T-helper 2 cell treated with Interferon-gamma antibody and Interleukin-4, amounts not matched to agents 100 ng/mL and 5 ng/mL, for 36 hours (primary cell): Measurements from ENCODE around the gene FSD2. TPM values are rescaled to one million over a fixed set of nuclear protein-coding genes. Genes with fewer than 3 reads are reported as not detected.

Source experiments
- intact Hi-C: fragments of 100-400 bp; cut with micrococcal nuclease; formaldehyde crosslinking; loops from one replicate; pipeline ENCODE4 v1.15.1; 2023
- total RNA-seq: library from RNA; stranded (reverse); gene quantifications from 2 replicates; pipeline ENCODE4 v1.2.3, GENCODE V29; 2022

The FSD2 gene
- total RNA-seq, result not detected in 2 replicates

GRCh38 chr15:82805994-82806406 is at the start of gene FSD2:
Gene FSD2, minus strand, starts transcription at chr15:82806069. Its CDS starts 18,679 bp downstream, at chr15:82787390.
- intact Hi-C loops, result loop anchor here (5.0 kb wide), 1 partner anchor 261 kb away; the partner anchor contains the start of gene BTBD1

GRCh38 chr15:82854554-82854953 is 48.7 kb upstream of the FSD2 start:
- intact Hi-C loops, result no loop called here

GRCh38 chr15:82852941-82853561 is 47.2 kb upstream of the FSD2 start:
- intact Hi-C loops, result no loop called here

- intact Hi-C loops, result no loop called here
These were observed 46.2 kb upstream of the FSD2 start for GRCh38 chr15:82851981-82852511.

GRCh38 chr15:82851306-82851850 is 45.5 kb upstream of the FSD2 start:
- intact Hi-C loops, result no loop called here

GRCh38 chr15:82850731-82851130 is 44.9 kb upstream of the FSD2 start:
- intact Hi-C loops, result no loop called here

- intact Hi-C loops, result loop anchor here (5.0 kb wide), 1 partner anchor 137 kb away; the partner anchor contains the start of gene RAMAC
These were observed 44.0 kb upstream of the FSD2 start for GRCh38 chr15:82849556-82850512.

- intact Hi-C loops, result loop anchor here (5.0 kb wide), 1 partner anchor 139 kb away; the partner anchor contains the start of gene RAMAC
These were observed 42.5 kb upstream of the FSD2 start for GRCh38 chr15:82848241-82848993.

GRCh38 chr15:82847703-82848102 is 41.8 kb upstream of the FSD2 start:
- intact Hi-C loops, result loop anchor here (5.0 kb wide), 1 partner anchor 140 kb away; the partner anchor contains the start of gene RAMAC

- intact Hi-C loops, result loop anchor here (5.0 kb wide), 1 partner anchor 141 kb away; the partner anchor contains the start of gene RAMAC
These were observed 40.8 kb upstream of the FSD2 start for GRCh38 chr15:82846621-82847020.

GRCh38 chr15:82845686-82846085 is 39.8 kb upstream of the FSD2 start:
- intact Hi-C loops, result loop anchor here (5.0 kb wide), 1 partner anchor 142 kb away; the partner anchor contains the start of gene RAMAC

- intact Hi-C loops, result no loop called here
These were observed 37.7 kb upstream of the FSD2 start for GRCh38 chr15:82843566-82843965.

- intact Hi-C loops, result no loop called here
These were observed 34.3 kb upstream of the FSD2 start for GRCh38 chr15:82840166-82840565.

- intact Hi-C loops, result no loop called here
These were observed 33.3 kb upstream of the FSD2 start for GRCh38 chr15:82839136-82839535.

GRCh38 chr15:82838096-82838735 is 32.3 kb upstream of the FSD2 start:
- intact Hi-C loops, result no loop called here

- intact Hi-C loops, result no loop called here
These were observed 29.6 kb upstream of the FSD2 start for GRCh38 chr15:82835391-82835917.

GRCh38 chr15:82833362-82833682 is 27.5 kb upstream of the FSD2 start:
- intact Hi-C loops, result no loop called here

GRCh38 chr15:82832601-82833361 is 26.9 kb upstream of the FSD2 start:
- intact Hi-C loops, result loop anchor here (1.0 kb wide), 1 partner anchor 21 kb away; no protein-coding TSS in a partner anchor
